GM18511 (cell line): ENCODE results near the gene XAGE3.
"Not testable (repeated sequence)": the region's sequence is repeated elsewhere in the genome, so short reads cannot be mapped to it uniquely, and the experiment has no call there.

ENCODE experiments used
- ATAC-seq: cut with Tn5 transposase; IDR thresholded peaks from one replicate; pipeline ENCODE4 v1.9.1; 2021; ENCODE audit warnings: mild to moderate bottlenecking, moderate library complexity; ENCODE audit not compliant: unreplicated experiment

XAGE3 gene

DNA sequence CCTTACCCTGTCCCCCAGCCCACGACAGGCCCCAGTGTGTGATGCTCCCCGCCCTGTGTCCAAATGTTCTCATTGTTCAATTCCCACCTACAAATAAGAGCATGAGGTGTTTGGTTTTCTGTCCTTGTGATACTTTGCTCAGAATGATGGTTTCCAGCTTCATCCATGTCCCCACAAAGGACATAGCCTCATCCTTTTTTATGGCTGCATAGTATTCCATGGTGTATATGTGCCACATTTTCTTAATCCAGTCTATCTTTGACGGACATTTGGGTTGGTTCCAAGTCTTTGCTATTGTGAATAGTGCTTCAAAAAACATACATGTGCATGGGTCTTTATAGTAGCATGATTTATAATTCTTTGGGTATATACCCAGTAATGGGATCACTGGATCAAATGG, 24.3 kb downstream of the XAGE3 start:
- ATAC-seq, result not testable (repeated sequence)

DNA sequence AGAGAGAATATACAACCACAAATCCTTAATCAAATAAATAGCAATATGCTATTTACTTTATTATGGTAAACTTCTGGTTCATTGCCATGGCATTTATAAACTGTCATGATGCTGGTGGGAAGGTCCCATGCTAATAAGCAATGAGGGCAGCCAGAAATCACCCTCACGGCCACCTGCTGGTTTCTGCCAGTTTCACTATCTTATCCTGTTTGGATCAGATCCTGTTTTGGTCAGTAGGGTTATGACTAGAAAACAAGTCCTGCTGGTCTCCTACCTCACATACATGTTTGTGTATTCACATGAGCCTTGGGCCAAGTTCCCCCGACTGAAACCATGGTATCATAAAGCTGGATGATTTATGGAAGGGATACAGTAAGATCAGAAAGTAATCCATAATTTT, 28.7 kb downstream of the XAGE3 start:
- no peak for ATAC-seq

DNA sequence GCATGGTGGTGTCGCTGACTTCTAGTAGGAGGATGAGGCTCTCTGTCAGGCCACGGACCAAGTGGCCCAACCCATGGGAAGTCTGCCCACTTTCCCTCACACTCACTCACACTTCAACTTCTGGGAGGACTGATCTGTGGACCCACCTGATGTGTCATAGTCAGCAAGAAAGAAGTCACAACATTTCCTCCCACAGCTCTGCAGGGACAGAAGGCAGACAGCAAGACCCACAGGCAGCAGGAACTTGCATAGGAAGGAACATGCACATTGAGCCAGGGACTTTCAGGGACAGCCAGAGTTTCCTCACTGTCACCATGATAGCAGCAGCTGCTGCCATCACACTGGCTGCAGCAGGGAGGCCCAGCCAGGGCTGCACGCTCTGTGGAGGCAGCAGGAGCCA, 37.3 kb downstream of the XAGE3 start:
- ATAC-seq, result no peak

- no peak for ATAC-seq
Measured at GRCh38 chrX:52824608-52825007, 43.3 kb downstream of the XAGE3 start.

DNA sequence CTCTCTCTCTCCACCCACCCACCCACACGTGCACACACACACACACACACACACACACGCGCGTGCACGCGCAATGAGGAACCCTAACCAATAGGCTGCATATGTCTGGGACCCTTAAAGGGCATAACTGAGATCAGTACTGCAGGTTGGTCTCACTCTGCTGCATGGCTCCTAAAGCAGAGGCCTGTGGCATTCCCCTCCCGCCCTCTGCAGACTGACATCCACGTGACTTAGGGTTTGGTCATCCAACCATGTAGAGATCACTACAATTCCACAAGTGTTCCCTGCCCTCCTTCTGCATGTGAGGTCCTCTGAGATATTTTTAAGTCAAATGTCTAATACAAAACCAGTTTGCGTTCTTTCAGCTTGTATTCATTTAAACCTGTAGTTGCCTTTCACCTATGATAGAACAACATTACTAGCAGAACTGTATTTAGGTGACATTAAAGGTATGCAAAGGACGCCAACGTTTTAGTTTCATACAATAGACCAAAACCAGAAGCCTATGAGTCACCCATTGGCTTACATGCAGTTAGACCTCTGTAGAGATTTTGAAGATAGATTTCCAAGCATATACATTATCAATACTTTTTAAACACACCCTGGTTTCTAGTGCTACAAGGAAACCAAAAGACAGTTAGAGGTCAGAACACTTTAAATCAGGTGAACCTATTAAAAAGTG, 46.7 kb downstream of the XAGE3 start:
- ATAC-seq, result no peak

DNA sequence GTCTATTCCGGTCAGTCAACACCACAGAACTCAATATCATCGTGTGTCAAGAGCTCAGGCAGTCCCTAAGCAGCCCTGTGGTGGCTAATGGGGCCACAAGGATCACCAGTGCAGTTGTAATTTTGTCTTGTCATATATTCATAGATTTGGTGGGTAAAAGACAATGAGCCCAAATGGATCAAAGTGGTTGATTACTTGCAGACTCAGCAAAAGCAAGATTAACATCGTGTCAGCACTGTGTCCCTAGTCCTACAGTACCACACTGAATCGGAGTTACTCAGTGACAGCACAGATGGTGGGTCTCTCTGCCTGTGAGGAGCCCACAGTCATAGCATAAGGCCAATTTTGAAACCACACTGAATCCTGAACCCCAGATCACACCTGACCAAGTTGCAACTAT, 48.1 kb downstream of the XAGE3 start:
- ATAC-seq, result no peak
